CD1c-positive myeloid dendritic cell (primary cell): Measurements from ENCODE around the gene C3.

ENCODE experiments used
- DNase-seq: peaks from one replicate; pipeline ENCODE4 v3.0.0-alpha.2; 2016; ENCODE audit errors: extremely low spot score

Gene C3

DNA sequence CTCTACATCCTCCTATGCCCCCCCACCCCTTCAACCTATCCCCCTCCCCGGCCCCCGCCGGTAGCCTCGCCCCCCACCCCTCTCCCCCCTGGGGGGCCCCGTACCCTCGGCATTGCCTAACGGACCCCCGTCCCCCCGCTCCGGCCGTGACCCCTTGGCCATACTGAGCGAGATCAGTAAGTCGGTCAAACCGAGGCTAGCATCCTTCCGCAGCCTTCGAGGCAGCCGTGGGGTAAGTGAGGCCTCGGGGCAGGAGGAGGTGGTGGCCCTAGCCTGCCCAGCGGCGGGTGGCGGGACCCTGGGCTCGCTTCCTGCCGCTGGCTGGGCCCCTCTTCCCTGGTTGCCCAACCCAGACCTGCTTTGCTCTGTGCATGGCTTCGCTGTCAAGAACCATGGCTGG lies 25.5 kb upstream of the C3 start:
- DNase-seq = no peak

DNA sequence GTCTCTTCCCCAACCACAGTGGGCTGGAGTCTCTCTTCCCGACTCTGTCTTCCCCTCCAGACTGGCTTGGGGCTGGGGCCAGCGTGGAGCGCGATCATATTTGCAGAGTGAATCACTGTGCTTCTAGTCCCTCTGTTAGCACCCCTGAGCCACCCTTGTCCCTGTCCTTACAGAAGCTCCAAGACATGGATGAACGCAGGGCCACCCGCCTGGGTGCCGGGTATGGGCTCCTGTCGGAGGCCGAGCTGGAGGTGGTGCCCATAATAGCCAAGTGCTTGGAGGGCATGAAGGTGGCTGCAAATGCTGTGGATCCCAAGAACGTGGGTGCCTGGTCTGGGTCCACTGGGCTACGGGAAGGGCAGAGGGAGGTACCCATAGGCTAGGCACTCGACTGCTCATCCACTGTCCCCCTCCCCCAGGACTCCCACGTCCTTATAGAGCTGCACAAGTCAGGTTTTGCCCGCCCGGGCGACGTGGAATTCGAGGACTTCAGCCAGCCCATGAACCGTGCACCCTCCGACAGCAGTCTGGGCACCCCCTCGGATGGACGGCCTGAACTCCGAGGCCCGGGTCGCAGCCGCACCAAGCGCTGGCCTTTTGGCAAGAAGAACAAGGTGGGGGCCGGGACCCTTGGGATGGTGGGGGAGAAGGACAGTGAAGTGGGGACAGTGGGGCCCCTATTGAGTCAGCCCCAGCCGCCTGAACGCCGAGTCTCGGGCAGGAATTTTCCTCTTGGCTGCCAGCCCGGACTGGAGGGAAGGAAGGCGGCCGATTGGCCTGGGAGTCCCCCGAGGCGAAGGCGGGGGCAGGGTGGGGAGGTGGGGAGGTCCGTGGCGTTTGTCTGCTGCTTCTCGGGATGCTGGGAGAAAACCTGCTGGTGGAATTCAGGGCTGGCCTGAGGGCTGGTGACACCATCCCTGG lies 24.2 kb upstream of the C3 start:
- no peak for DNase-seq

DNA sequence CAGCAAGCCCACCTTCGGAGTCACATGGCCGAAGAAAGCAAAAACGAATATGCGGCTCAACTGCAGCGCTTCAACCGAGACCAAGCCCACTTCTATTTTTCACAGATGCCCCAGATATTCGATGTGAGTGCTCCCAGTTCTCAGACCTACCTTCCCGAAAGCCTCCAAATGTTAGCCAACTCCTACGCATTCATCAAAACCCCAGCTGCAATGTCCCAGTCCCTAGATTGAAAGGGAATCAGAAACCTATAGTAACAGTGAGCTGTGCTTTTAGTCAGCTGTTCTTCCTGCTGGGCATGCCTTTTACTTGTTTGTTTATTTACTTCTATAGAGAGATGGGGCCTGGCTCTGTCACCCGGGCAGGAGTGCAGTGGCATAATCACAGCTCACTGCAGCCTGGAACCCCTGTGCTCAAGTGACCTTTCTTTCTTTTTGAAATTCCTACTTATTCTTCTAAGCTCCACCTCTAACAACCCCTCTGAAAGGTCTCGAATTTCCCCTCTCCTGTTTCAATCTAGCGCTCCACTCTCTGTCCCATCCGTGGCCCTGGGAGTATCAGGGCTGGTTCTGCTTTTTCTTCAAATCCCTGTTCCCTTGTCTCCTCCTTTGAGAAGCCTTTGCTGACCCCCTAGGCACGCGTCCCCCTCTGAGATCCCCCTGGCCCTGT lies 23.4 kb upstream of the C3 start:
- no peak for DNase-seq

- DNase-seq = no peak
These were observed 22.6 kb upstream of the C3 start for GRCh38 chr19:6743066-6743465.

DNA sequence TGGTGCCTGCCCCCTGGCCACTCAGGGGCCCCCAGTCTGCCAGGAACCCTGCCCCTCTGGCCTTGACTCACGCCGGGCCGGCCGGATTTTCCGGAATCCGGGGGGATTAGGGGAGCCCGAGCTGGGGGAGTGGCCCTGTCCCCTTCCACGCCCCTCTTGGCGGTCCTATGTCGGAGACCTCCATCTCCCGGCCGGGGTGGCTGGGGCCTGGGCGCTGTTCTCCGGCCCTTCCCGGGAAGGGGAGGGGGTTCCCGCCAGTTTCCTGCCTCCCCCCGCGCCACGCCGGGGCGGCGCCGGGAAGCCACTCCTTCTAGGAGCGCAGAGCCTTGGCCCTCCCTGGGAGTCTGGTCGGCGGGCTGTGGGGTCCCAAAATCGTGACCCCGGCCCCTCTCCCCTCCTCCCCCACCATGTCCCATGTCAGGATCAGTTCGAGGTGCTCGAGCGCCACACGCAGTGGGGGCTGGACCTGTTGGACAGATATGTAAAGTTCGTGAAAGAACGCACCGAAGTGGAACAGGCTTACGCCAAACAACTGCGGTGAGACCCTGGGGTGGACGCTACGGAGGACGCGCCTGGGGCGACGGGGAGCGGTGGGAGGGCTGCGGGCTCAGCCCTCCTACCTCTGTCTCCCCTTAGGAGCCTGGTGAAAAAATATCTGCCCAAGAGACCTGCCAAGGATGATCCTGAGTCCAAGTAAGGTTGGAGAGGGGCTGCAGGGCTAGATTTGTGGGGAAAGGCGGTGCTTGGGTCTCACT lies 20.3 kb upstream of the C3 start:
- DNase-seq = peak; percentile 8

GRCh38 chr19:6739883-6740588 lies 19.6 kb upstream of the C3 start:
- peak; percentile 5 for DNase-seq

DNA sequence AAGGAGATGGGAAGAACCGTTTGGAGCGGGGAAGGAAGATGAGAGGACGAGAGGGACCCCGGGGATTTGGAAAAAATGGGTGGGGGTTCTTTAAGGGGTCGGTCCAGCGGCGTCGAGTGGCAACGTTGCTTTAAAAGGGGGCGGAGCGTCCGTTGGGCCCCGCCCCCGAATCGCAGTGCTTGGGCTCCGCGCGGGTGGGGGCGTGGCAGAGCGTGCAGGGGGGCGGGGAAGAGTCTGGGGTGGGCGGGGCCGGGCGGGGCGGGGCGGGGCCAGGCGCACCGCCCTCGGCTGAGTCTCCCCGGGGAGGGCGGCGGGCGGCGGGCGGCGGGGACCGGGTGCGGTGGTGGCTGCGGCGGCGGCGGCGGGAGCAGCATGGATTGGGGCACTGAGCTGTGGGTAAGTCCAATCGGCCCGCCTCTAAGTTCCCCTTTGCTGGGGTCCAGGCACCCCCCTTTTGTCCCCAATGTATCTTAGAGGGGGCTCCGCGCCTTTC lies 19.0 kb upstream of the C3 start, which contains the start of gene TRIP10:
TRIP10 (plus strand) TSS at position 291 of the 493 bp plus-strand sequence; CDS start at position 373, 82 bp downstream.
- DNase-seq = peak; percentile 89

DNA sequence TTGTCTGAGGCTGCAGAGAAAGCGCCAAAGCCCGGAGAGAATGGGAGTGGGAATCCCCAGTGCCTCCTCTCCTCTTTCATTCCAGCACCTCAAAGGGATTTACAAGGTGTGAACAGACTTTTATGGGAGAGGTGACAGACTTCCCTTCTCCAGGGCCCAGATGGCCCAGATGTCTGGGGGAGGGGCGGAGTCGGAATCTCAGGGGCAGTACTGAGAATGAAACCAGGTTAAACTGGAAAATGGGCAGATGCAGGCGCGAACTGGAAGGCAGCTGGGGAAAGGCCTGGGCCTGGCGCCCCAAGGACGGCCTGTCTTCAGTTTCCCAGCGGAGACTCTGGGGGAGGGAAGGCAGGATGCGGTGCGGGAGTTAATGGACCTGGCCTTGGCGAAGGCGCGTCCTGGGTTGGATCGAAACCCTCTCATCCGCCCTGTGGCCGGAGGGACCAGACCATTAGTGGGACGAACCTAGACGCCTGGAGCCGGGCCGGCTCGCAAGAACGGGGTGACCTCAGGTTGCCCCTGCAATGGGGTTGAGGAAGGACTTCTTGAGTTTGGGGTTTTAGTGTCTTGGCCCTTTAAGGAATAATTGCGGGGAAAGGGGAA lies 18.4 kb upstream of the C3 start:
- no peak for DNase-seq

DNA sequence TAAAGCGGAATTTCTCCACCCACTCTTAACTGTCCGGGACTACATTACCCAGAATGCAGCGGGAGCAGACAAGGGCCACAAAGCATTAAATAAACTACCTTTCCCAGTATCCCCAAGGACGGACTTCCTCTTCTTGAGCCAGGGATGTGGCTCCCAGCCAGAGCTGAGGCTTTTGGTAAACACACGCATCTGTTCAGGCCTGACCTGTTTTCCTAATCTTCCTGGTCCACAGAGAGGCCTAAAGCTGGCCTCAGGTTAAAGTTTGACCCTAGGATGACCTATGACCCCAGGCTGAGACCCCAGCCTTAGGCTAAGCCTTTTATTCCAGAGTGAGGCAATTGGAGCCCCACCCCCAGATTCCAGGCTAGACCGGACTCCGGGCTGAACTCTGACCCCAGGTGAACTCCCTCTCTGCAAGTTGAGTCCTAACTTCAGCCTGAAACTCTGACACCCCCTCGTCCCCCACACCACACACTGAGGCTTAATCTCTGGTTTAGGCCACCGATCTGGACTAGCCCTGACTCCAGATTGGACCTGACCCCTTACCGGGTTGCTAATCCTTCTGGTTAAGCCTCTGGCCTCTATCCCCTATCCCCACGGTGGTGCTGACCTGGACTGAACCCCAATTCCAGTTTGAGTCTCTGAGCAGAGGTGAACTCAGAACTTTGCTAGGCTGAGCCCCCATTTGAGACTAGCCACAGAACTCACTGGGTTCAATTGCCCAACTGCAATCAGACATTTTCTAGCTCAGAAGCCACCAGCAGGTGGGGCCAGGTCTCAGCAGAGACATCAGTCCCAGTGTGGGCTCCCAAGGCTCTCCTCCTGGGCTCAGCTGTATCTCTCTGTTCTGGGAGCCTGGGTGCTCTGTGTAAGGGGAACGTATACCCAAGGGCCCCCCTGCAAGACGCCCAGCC lies 17.7 kb upstream of the C3 start:
- peak; percentile 79 for DNase-seq

- DNase-seq = peak; percentile 100
These were observed 16.9 kb upstream of the C3 start, which contains the start of gene GPR108 for GRCh38 chr19:6737284-6737872. TSS of gene GPR108 (minus strand) at chr19:6737580. CDS start at chr19:6737576, 4 bp downstream.

GRCh38 chr19:6736917-6737283 lies 16.4 kb upstream of the C3 start:
- no peak for DNase-seq

DNA sequence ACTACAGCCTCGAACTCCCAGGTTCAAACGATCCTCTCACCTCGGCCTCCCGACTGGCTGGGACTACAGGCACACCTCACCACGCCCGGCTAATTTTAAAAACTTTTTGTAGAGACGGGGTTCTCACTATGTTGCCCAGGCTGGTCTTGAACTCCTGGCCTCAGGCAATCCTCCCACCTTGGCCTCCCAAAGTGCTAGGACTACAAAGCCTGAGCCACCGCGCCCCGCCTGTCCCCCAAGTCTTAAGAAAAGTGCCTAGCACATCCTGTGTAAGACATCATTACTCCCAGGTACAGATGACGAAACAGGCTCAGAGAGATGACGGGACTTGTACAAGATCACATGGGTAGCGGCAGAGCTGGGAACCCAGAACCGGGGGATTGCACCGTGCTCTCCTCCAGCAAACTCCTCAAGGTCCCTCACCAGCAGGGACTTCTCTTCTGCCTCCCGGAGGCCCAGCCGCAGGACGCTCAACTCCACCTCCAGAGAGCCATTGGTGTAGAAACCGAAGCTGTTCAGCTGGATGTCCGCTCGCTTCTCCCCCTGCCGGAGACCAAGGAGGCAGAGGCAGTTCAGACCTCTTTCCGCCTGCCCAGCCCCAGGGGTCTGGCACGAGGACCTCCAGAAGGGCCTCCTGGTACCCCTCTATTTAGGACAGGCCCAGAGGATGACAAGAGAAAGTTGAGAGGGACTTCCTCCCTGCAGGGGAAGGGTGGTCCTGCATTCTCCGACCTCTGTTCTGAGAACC lies 15.9 kb upstream of the C3 start:
- peak; percentile 83 for DNase-seq

- no peak for DNase-seq
These were observed 14.9 kb upstream of the C3 start for GRCh38 chr19:6735181-6735911.

GRCh38 chr19:6734096-6734696 lies 13.7 kb upstream of the C3 start:
- DNase-seq = no peak

DNA sequence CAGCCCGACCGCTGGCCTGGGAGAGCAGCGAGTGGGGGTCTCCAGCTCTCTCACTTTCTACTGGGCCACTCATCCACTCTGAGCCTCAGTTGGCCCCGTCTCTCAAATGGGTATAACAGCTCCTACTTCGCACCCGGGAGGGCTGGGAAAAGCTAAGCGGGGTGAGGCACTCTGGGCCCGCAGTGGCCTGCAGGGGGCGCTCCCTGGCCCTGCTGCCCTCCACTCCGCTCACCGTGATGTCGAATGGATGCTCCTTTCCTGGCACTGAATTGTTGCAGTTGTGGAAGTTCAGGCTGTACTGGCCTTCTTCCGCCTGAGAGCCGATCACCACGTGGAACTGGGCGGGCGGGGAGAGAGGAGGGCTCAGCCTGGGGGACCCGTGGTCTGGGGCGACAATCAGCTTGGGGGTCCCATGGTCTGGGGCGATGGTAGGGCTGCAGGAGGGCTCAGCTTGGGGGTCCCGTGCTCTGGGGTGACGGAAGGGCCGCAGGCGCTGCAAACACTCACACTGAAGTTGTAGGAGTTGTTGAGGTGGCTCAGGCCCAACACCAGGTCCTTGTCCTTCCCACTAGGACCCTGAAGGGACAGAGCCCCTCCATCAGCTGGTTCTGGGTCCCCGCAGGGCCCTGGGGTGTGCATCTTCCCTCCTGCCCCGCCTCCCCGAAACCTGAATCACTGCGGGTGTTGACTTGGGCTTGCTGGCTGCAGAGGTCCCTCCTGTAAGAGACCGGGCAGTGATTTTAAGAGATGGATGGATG lies 13.1 kb upstream of the C3 start:
- DNase-seq = no peak

GRCh38 chr19:6732803-6733337 lies 12.4 kb upstream of the C3 start:
- DNase-seq = no peak

GRCh38 chr19:6731822-6732221 lies 11.4 kb upstream of the C3 start:
- DNase-seq = no peak
